IMR-90 (cell line): ENCODE data around the gene SH3RF1. TPM values are rescaled to one million over a fixed set of nuclear protein-coding genes. Genes with fewer than 3 reads are reported as not detected.

Experiments used
- ATAC-seq: fragments of 200-7000 bp; cut with Tn5 transposase; 2 replicates; pipeline ENCODE4 v1.9.1; 2020; ENCODE audit warnings: low read depth, mild to moderate bottlenecking, moderate library complexity
- BruUV-seq: library from RNA; stranded (reverse); fragments of 400-500 nt; replicated peaks from 2 replicates; lab custom pipeline; 2021; lab: Mats Ljungman, UMichigan
- CTCF ChIA-PET: fragments of 300-600 bp; formaldehyde crosslinking; extraction: SDS; loops from one replicate; lab custom pipeline; 2021; ENCODE audit warnings: antibody characterized with exemption; lab: Yijun Ruan, JAX
- POLR2A ChIA-PET: fragments of 300-600 bp; sonication (Branson Sonifier 250); formaldehyde crosslinking; loops from one replicate; lab custom pipeline; 2022; ENCODE audit warnings: antibody characterized with exemption; ENCODE audit not compliant: unreplicated experiment; lab: Charles Lee
- DNase-seq: peaks from one replicate; pipeline ENCODE4 v3.0.0; 2013
- H2AFZ ChIP-seq: replicated peaks from 2 replicates; pipeline ENCODE3; 2013; ENCODE audit warnings: low read length, mild to moderate bottlenecking; ENCODE audit not compliant: poor library complexity
- H2AK5ac ChIP-seq: 2 replicates; pipeline ENCODE4 v1.6.1; 2013; ENCODE audit warnings: low read depth, low read length, inconsistent platforms
- H2AK9ac ChIP-seq: replicated peaks from 2 replicates; pipeline ENCODE3; 2013; ENCODE audit warnings: mild to moderate bottlenecking, low read depth, low read length, moderate library complexity; ENCODE audit not compliant: poor library complexity
- H2BK120ac ChIP-seq: 2 replicates; pipeline ENCODE4 v1.6.1; 2013; ENCODE audit warnings: low read depth, low read length, inconsistent platforms
- H2BK15ac ChIP-seq: 3 replicates; pipeline ENCODE4 v1.6.1; 2013; ENCODE audit warnings: low read depth, low read length, inconsistent platforms
- H2BK20ac ChIP-seq: 2 replicates; pipeline ENCODE4 v1.6.1; 2013; ENCODE audit warnings: low read depth, mild to moderate bottlenecking, inconsistent platforms, low read length, moderate library complexity
- H2BK5ac ChIP-seq: 2 replicates; pipeline ENCODE4 v1.6.1; 2013; ENCODE audit warnings: mild to moderate bottlenecking, low read depth, low read length, inconsistent platforms; ENCODE audit not compliant: poor library complexity, severe bottlenecking
- H3K14ac ChIP-seq: replicated peaks from 2 replicates; pipeline ENCODE4 v1.6.1; 2013; ENCODE audit warnings: low read depth, low read length, inconsistent platforms
- H3K18ac ChIP-seq: 2 replicates; pipeline ENCODE4 v1.6.1; 2013; ENCODE audit warnings: low read depth, low read length, control low read depth
- H3K23ac ChIP-seq: 2 replicates; pipeline ENCODE4 v1.6.1; 2013; ENCODE audit warnings: low read depth, low read length, inconsistent platforms
- H3K27ac ChIP-seq: 2 replicates; pipeline ENCODE4 v1.5.1; 2013; ENCODE audit warnings: mild to moderate bottlenecking, control low read depth, low read length; ENCODE audit not compliant: insufficient read depth
- H3K27me3 ChIP-seq: 2 replicates; pipeline ENCODE4 v1.6.1; 2013; ENCODE audit warnings: low read length; ENCODE audit not compliant: control insufficient read depth, insufficient read depth
- H3K36me3 ChIP-seq: 2 replicates; pipeline ENCODE4 v1.6.1; 2013; ENCODE audit warnings: low read length, mixed read lengths; ENCODE audit not compliant: control insufficient read depth, insufficient read depth
- H3K4ac ChIP-seq: 2 replicates; pipeline ENCODE4 v1.6.1; 2013; ENCODE audit warnings: low read depth, low read length, inconsistent platforms
- H3K4me1 ChIP-seq: 2 replicates; pipeline ENCODE4 v1.6.1; 2013; ENCODE audit warnings: low read length, mixed read lengths; ENCODE audit not compliant: control insufficient read depth, insufficient read depth
- H3K4me2 ChIP-seq: 2 replicates; pipeline ENCODE4 v1.6.1; 2013; ENCODE audit warnings: low read depth, mild to moderate bottlenecking, control low read depth, low read length, moderate library complexity
- H3K4me3 ChIP-seq: 2 replicates; pipeline ENCODE4 v1.5.1; 2013; ENCODE audit warnings: low read depth, mild to moderate bottlenecking, control low read depth, low read length, moderate library complexity; ENCODE audit not compliant: insufficient read depth
- H3K56ac ChIP-seq: 2 replicates; pipeline ENCODE4 v1.6.1; 2013; ENCODE audit warnings: low read length, inconsistent platforms; ENCODE audit not compliant: insufficient read depth; ENCODE audit errors: extremely low read depth
- H3K79me1 ChIP-seq, 2 experiments: 2 replicates each; pipeline ENCODE4 v1.6.1; 2013; ENCODE audit warnings: low read length in 2 of 2, inconsistent platforms in 1 of 2, low read depth in 1 of 2
- H3K9ac ChIP-seq: 2 replicates; pipeline ENCODE4 v1.6.1; 2013; ENCODE audit warnings: low read depth, low read length, control low read depth
- H3K9me1 ChIP-seq: 2 replicates; pipeline ENCODE4 v1.6.1; 2013; ENCODE audit warnings: low read length, inconsistent platforms; ENCODE audit not compliant: insufficient read depth
- H3K9me3 ChIP-seq: 2 replicates; pipeline ENCODE4 v1.6.1; 2013; ENCODE audit warnings: low read length; ENCODE audit not compliant: control insufficient read depth, insufficient read depth
- H4K20me1 ChIP-seq: 2 replicates; pipeline ENCODE4 v1.6.1; 2013; ENCODE audit warnings: low read length, inconsistent platforms; ENCODE audit not compliant: insufficient read depth
- H4K5ac ChIP-seq: 2 replicates; pipeline ENCODE4 v1.6.1; 2013; ENCODE audit warnings: mild to moderate bottlenecking, low read depth, low read length, control low read depth
- H4K8ac ChIP-seq, 2 experiments: 2 replicates each; pipeline ENCODE4 v1.6.1; 2013; ENCODE audit warnings: low read depth in 2 of 2, low read length in 2 of 2, control low read depth in 1 of 2, inconsistent platforms in 1 of 2
- H4K91ac ChIP-seq: 2 replicates; pipeline ENCODE4 v1.6.1; 2013; ENCODE audit warnings: low read depth, low read length, inconsistent platforms; ENCODE audit not compliant: insufficient read depth
- BHLHE40 ChIP-seq: fragments of 150-350 bp; IDR thresholded peaks from 2 replicates; pipeline ENCODE4 v1.6.1; 2016; ENCODE audit warnings: mild to moderate bottlenecking, low read depth, low read length
- CEBPB ChIP-seq: IDR thresholded peaks from 2 replicates; pipeline ENCODE4 v1.6.1; 2012; ENCODE audit warnings: low read depth, low read length, improper control_type of control experiment
- CHD1 ChIP-seq: IDR thresholded peaks from 2 replicates; pipeline ENCODE4 v1.6.1; 2012; ENCODE audit warnings: low read depth, low read length, improper control_type of control experiment
- CTCF ChIP-seq: conservative IDR thresholded peaks from 2 replicates; pipeline ENCODE4 v1.5.1; 2012; ENCODE audit warnings: mild to moderate bottlenecking, low read depth, low read length, improper control_type of control experiment
- ELK1 ChIP-seq: fragments of 150-350 bp; IDR thresholded peaks from 2 replicates; pipeline ENCODE4 v1.6.1; 2016; ENCODE audit warnings: low read depth, mild to moderate bottlenecking, low read length, moderate library complexity, borderline replicate concordance
- FOS ChIP-seq: fragments of 150-350 bp; IDR thresholded peaks from 2 replicates; pipeline ENCODE4 v1.6.1; 2016; ENCODE audit warnings: low read depth, low read length
- MAFK ChIP-seq: IDR thresholded peaks from 2 replicates; pipeline ENCODE4 v1.6.1; 2012; ENCODE audit warnings: low read depth, low read length, improper control_type of control experiment
- MAZ ChIP-seq: IDR thresholded peaks from 2 replicates; pipeline ENCODE4 v1.6.1; 2012; ENCODE audit warnings: low read depth, mild to moderate bottlenecking, low read length, improper control_type of control experiment, moderate library complexity, borderline replicate concordance
- MXI1 ChIP-seq: IDR thresholded peaks from 2 replicates; pipeline ENCODE4 v1.6.1; 2012; ENCODE audit warnings: low read depth, mild to moderate bottlenecking, low read length, moderate library complexity, borderline replicate concordance
- POLR2A ChIP-seq: IDR thresholded peaks from 2 replicates; pipeline ENCODE4 v1.6.1; 2012; ENCODE audit warnings: mild to moderate bottlenecking, low read depth, low read length
- RAD21 ChIP-seq: IDR thresholded peaks from 2 replicates; pipeline ENCODE4 v1.6.1; 2012; ENCODE audit warnings: low read length, improper control_type of control experiment
- RCOR1 ChIP-seq: IDR thresholded peaks from 2 replicates; pipeline ENCODE4 v1.6.1; 2012; ENCODE audit warnings: mild to moderate bottlenecking, low read length, improper control_type of control experiment; ENCODE audit not compliant: insufficient replicate concordance
- RFX5 ChIP-seq: IDR thresholded peaks from 2 replicates; pipeline ENCODE4 v1.8.0; 2012; ENCODE audit warnings: low read depth, mild to moderate bottlenecking, low read length, moderate library complexity
- WGBS, 2 experiments: methylation state at CpG; one replicate each; pipeline versions ENCODE4 v1.1.5 to v1.1.7; 2013; ENCODE audit warnings: missing lambda C conversion rate in 2 of 2; ENCODE audit not compliant: insufficient read length in 1 of 2; ENCODE audit errors: extremely low coverage in 2 of 2; 5-methylcytosine and 5-hydroxymethylcytosine counted together
- dilution Hi-C: fragments of 300-500 bp; cut with HindIII; formaldehyde crosslinking; loops from one replicate; pipeline ENCODE4 v1.14.3; 2018; ENCODE audit warnings: low sequenced_read_pairs; ENCODE audit not compliant: unreplicated experiment
- in situ Hi-C: fragments of 300-500 bp; cut with MboI; formaldehyde crosslinking; loops from 3 replicates; pipeline ENCODE4 v1.14.3; 2019; ENCODE audit warnings: low sequenced_read_pairs, inconsistent platforms, mixed read lengths
- intact Hi-C: fragments of 100-400 bp; cut with micrococcal nuclease; formaldehyde crosslinking; loops from 2 replicates; pipeline ENCODE4 v1.10.0; 2022
- polyA plus RNA-seq, 3 experiments: library from polyadenylated mRNA; depleted of rRNA; stranded (reverse); fragments of >200 nt; gene quantifications; 2 replicates each; pipeline ENCODE4 v1.2.3, GENCODE V29; 2012; ENCODE audit warnings: low replicate concordance in 1 of 3
- total RNA-seq: library from RNA; depleted of rRNA; stranded (reverse); fragments of >200 nt; gene quantifications from 2 replicates; pipeline ENCODE4 v1.2.3, GENCODE V29; 2012

SH3RF1 gene
- total and polyA plus RNA-seq, 2 of the 4 experiments (the other 2 are of a cell fraction), result 22.0 to 29.8 TPM

- Histone ChIP-seq H2BK20ac (no peak overlapping the region), H3K14ac (no peak overlapping the region), H4K20me1 (no peaks in the 10 kb centered on the region), H3K56ac (no peak overlapping the region), H3K9ac (no peak overlapping the region), H3K27me3 (no peaks in the 10 kb centered on the region; the same call in 1 of the 2 replicates), H3K36me3 (no peaks in the 10 kb centered on the region), H3K18ac (no peak overlapping the region), H3K9me3 (no peaks in the 10 kb centered on the region), H3K23ac (no peak overlapping the region), H3K4me3 (no peak overlapping the region), H4K5ac (no peak overlapping the region), H3K4me1 (no peaks in the 10 kb centered on the region), H2AK9ac (no peak overlapping the region), H3K4me2 (no peak overlapping the region), H2BK15ac (no peak overlapping the region), H4K91ac (no peak overlapping the region), H2AK5ac (no peak overlapping the region), H3K79me1 (no peaks in the 10 kb centered on the region), H3K9me1 (no peaks in the 10 kb centered on the region), H3K4ac (no peak overlapping the region), H2AFZ (no peak overlapping the region), H3K27ac (no peak overlapping the region), H2BK5ac (no peak overlapping the region), H2BK120ac (no peak overlapping the region), H4K8ac (no peak overlapping the region)
- no peak for ATAC-seq
- ChIA-PET POLR2A (no interaction called here), CTCF (no interaction called here)
- DNase-seq, result no peak
- BruUV-seq, result no TSS peak
- no CpG with 5 or more reads among the region's 9 CpGs for WGBS, 2 experiments
- TF ChIP-seq RAD21, result no peak
- TF ChIP-seq CEBPB, result no peak
- no peak for TF ChIP-seq FOS
- TF ChIP-seq CHD1, result no peak
- TF ChIP-seq RCOR1, result no peak
- no peak for TF ChIP-seq MAFK
- no peak for TF ChIP-seq RFX5
- no peak for TF ChIP-seq ELK1
- no peak for TF ChIP-seq CTCF
- TF ChIP-seq MXI1, result no peak
- TF ChIP-seq POLR2A, result no peak
- no peak for TF ChIP-seq BHLHE40
- no peak for TF ChIP-seq MAZ
- in situ Hi-C loops, result no loop called here
- dilution Hi-C loops, result no loop called here
- intact Hi-C loops, result no loop called here
These were observed 221.8 kb downstream of the SH3RF1 start for GRCh38 chr4:169048868-169049414.
